ENCODE data around the gene SH2D3C. TPM values are rescaled to one million over a fixed set of nuclear protein-coding genes. Genes with fewer than 3 reads are reported as not detected.

SH2D3C gene
- total and polyA plus RNA-seq, 2 of the 4 experiments (the other 2 are of a cell fraction), result under 0.01 to 0.24 TPM

GRCh38 chr9:127771570-127772189 lies 6.8 kb downstream of the SH2D3C start:
- no peak overlapping the region for H2BK120ac ChIP-seq (ENCODE audit: low read depth, low read length)
- DNase-seq (no peak), ATAC-seq (ENCODE audit: low read depth) (no peak)
- H4K8ac ChIP-seq (ENCODE audit: low read depth in 2 of 2, low read length in 2 of 2), result 0 out of 4 replicates have a peak overlapping the region, but pooled peaks of 1 of the 2 experiments have one; percentile 38
- no peaks in the 10 kb centered on the region; the same call in 1 of the 2 replicates for H3K9me1 ChIP-seq (ENCODE audit: insufficient read depth, low read length)
- no peak overlapping the region for H3K9ac ChIP-seq (ENCODE audit: low read depth, low read length)
- CTCF ChIA-PET, result no interaction called here
- H3K56ac ChIP-seq (ENCODE audit: extremely low read depth, insufficient read depth, low read length), result no peak overlapping the region
- no peak overlapping the region for H4K5ac ChIP-seq (ENCODE audit: low read depth, low read length)
- H3K79me1 ChIP-seq (ENCODE audit: low read depth in 1 of 2, low read length in 2 of 2), result no peaks in the 10 kb centered on the region
- no peak overlapping the region for H2BK15ac ChIP-seq (ENCODE audit: low read depth, low read length)
- H3K4me1 ChIP-seq (ENCODE audit: control insufficient read depth, insufficient read depth, low read length), result peaks cover 2% of the 10 kb centered on the region; the same call in 1 of the 2 replicates
- H2AK5ac ChIP-seq (ENCODE audit: low read depth, low read length), result no peak overlapping the region
- H3K27me3 ChIP-seq (ENCODE audit: control insufficient read depth, insufficient read depth, low read length), result peaks cover 7% of the 10 kb centered on the region
- H3K27ac ChIP-seq (ENCODE audit: insufficient read depth, low read length), result no peak overlapping the region
- H3K9me3 ChIP-seq (ENCODE audit: control insufficient read depth, insufficient read depth, low read length), result no peaks in the 10 kb centered on the region
- no peak overlapping the region for H3K18ac ChIP-seq (ENCODE audit: low read depth, low read length)
- no peaks in the 10 kb centered on the region for H4K20me1 ChIP-seq (ENCODE audit: insufficient read depth, low read length)
- POLR2A ChIA-PET (ENCODE audit: unreplicated experiment), result interaction anchor here (0.8 kb wide), 1 partner anchor 21 kb away, joined by 3 read pairs; no protein-coding TSS in a partner anchor
- peak overlapping the region; percentile 73 for H2AK9ac ChIP-seq (replicated peaks; ENCODE audit: low read depth, low read length, poor library complexity)
- peak overlapping the region; percentile 90 for H3K4me2 ChIP-seq (ENCODE audit: low read depth, low read length)
- TF ChIP-seq ELK1 (IDR thresholded peaks at IDR 0.05; ENCODE audit: borderline replicate concordance, low read depth, low read length) (no peak), RAD21 (IDR thresholded peaks at IDR 0.05; ENCODE audit: low read length) (no peak)
- H3K14ac ChIP-seq (replicated peaks; ENCODE audit: low read depth, low read length), result no peak overlapping the region
- peak overlapping the region; percentile 35 for H3K4me3 ChIP-seq (ENCODE audit: insufficient read depth, low read depth, low read length)
- H2AFZ ChIP-seq (replicated peaks; ENCODE audit: low read length, poor library complexity), result peak overlapping the region; percentile 94
- H3K4ac ChIP-seq (ENCODE audit: low read depth, low read length), result no peak overlapping the region
- H3K36me3 ChIP-seq (ENCODE audit: control insufficient read depth, insufficient read depth, low read length), result no peaks in the 10 kb centered on the region
- WGBS, 2 experiments (ENCODE audit: extremely low coverage in 2 of 2, insufficient read length in 1 of 2), result no CpG with 5 or more reads among the region's 19 CpGs
- intact Hi-C loops (cut with micrococcal nuclease), result no loop called here
- no TSS peak for BruUV-seq (replicated peaks)
- dilution Hi-C loops (cut with HindIII; ENCODE audit: low sequenced_read_pairs, unreplicated experiment), result no loop called here
- H2BK5ac ChIP-seq (ENCODE audit: low read depth, low read length, poor library complexity, severe bottlenecking), result no peak overlapping the region
- in situ Hi-C loops (cut with MboI; ENCODE audit: low sequenced_read_pairs), result no loop called here
- no peak overlapping the region for H4K91ac ChIP-seq (ENCODE audit: insufficient read depth, low read depth, low read length)
- no peak overlapping the region for H2BK20ac ChIP-seq (ENCODE audit: low read depth, low read length)
- H3K23ac ChIP-seq (ENCODE audit: low read depth, low read length), result 0 out of 2 replicates have a peak overlapping the region, but pooled peaks have one; percentile 8

Measured in IMR-90 (cell line).